Type B pancreatic cell (in vitro differentiated cells): ENCODE results near the gene ATF1. TPM values are rescaled to one million over a fixed set of nuclear protein-coding genes. Genes with fewer than 3 reads are reported as not detected.
A peak's percentile ranks its signal among the peaks of the same experiment; 100 is the strongest.

Experiments used
- DNase-seq: peaks from one replicate; pipeline ENCODE4 v3.0.0; 2021; ENCODE audit warnings: mixed read lengths; ENCODE audit not compliant: unreplicated experiment; ENCODE audit errors: extremely low spot score
- H3K27ac Mint-ChIP-seq: 2 replicates; pipeline ENCODE4 v1.8.0; 2021; ENCODE audit warnings: mild to moderate bottlenecking, mixed read lengths
- H3K27me3 Mint-ChIP-seq: 2 replicates; pipeline ENCODE4 v1.8.0; 2021; ENCODE audit warnings: mixed read lengths
- H3K36me3 Mint-ChIP-seq: 2 replicates; pipeline ENCODE4 v1.8.0; 2021; ENCODE audit warnings: mixed read lengths
- H3K4me1 Mint-ChIP-seq: one replicate; pipeline ENCODE4 v1.8.0; 2021; ENCODE audit warnings: mixed read lengths; ENCODE audit not compliant: unreplicated experiment
- H3K4me3 Mint-ChIP-seq: 2 replicates; pipeline ENCODE4 v1.8.0; 2021; ENCODE audit warnings: mild to moderate bottlenecking, mixed read lengths
- H3K9me3 Mint-ChIP-seq: 2 replicates; pipeline ENCODE4 v1.8.0; 2021; ENCODE audit warnings: mixed read lengths
- total RNA-seq: library from RNA; stranded (reverse); gene quantifications from 2 replicates; pipeline ENCODE4 v1.2.1, GENCODE V29; 2021; ENCODE audit warnings: low replicate concordance
- TF ChIP-seq, protein P1 (sequence below): fragments of 200-600 bp; sonication (generic); conservative IDR thresholded peaks from 2 replicates; pipeline ENCODE4 v1.5.0; 2021; ENCODE audit warnings: antibody characterized with exemption, mild to moderate bottlenecking

ATF1 gene
- total RNA-seq, 1 donor from 2014 or later = 32.9 TPM

DNA sequence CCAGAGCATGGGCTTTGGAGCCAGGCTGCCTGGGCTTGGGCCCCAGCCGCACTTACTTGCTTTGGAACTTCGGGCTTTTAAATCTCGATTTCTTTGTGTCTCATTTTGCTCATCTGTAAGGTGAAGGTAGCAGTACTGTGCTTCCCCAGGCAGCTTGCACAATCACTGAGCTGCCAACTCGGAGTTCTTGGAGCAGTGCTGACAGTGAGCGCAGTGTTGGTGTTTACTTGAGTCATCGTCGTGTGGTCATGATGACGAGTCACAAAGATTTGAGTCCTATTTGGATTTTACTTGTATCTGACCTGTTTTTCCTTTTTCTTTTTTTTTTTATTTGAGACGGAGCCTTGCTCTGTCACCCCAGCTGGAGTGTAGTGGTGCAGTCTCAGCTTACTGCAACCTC, 31.3 kb upstream of the ATF1 start:
- Mint-ChIP-seq H3K4me1 (peaks cover 5% of the 10 kb centered on the region), H3K4me3 (no peak overlapping the region), H3K27ac (no peak overlapping the region), H3K9me3 (no peaks in the 10 kb centered on the region), H3K36me3 (peaks cover 34% of the 10 kb centered on the region), H3K27me3 (no peaks in the 10 kb centered on the region)
- DNase-seq = no peak
- TF ChIP-seq, protein P1, sequence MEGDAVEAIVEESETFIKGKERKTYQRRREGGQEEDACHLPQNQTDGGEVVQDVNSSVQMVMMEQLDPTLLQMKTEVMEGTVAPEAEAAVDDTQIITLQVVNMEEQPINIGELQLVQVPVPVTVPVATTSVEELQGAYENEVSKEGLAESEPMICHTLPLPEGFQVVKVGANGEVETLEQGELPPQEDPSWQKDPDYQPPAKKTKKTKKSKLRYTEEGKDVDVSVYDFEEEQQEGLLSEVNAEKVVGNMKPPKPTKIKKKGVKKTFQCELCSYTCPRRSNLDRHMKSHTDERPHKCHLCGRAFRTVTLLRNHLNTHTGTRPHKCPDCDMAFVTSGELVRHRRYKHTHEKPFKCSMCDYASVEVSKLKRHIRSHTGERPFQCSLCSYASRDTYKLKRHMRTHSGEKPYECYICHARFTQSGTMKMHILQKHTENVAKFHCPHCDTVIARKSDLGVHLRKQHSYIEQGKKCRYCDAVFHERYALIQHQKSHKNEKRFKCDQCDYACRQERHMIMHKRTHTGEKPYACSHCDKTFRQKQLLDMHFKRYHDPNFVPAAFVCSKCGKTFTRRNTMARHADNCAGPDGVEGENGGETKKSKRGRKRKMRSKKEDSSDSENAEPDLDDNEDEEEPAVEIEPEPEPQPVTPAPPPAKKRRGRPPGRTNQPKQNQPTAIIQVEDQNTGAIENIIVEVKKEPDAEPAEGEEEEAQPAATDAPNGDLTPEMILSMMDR = no peak

DNA sequence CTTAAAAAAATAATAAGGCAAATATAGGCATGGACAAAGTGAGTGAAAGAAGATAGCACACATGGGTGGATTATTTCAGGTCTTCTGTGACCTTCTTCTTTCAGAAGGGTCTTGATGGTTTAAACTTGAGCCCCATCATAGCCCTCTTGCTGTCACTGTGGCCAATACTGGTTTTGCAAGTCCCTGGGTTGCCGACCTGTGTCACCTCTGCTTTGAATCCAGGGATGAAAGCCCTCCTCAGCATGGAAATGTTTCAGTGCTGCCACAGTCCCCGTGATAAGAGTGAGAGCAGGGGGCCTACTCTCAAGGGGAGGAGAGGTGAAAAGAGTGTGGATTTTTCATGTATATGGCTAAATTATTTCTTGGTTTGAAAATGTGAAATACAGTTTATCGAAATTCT, 30.2 kb upstream of the ATF1 start:
- DNase-seq = no peak
- Mint-ChIP-seq H3K4me3 (no peak overlapping the region), H3K4me1 (peaks cover 5% of the 10 kb centered on the region), H3K9me3 (no peaks in the 10 kb centered on the region), H3K36me3 (peaks cover 31% of the 10 kb centered on the region), H3K27me3 (no peaks in the 10 kb centered on the region), H3K27ac (no peak overlapping the region)
- TF ChIP-seq, protein P1 = no peak

DNA sequence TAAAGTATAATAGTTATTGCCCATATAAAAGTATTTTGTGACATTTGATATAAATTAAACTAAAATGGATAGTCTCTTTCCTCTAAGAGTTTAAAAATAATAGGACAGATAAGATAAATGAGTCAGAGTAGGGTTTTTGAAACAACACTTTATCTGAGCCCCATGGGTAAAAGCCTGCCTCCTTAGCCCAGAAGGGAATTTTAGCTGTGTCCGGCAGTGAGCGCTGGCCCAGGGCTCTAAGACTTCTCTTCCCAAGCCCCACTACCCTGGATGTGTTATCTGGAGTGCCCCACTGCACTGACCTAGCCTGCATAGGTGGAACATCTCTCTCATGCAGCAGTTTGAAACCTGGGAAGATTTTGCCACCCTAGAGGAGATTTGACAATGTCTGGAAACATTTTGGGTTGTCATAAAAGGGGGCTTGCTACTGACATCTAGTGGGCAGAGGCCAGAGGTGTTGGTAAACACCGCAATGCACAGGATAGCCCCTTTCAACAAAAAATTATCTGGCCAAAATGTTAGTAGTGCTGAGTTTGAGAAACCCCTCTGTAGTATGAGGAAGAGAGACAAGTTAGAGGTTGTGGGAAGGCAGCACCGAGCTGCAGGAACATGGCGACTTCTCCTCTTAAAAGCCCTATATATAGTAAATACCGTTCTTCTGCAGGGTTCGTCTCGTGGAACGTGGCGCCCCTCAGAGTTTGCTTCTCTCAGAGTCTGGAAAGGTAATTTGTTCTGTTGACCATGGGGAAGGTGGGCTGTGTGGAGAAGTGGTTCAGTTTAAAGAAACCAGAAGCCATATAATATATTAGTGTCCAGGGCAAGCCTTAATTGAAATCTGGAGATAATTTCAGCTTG, 29.3 kb upstream of the ATF1 start:
- no peak for DNase-seq
- H3K27me3 Mint-ChIP-seq = no peaks in the 10 kb centered on the region
- H3K4me3 Mint-ChIP-seq = no peak overlapping the region
- TF ChIP-seq, protein P1 = peak; percentile 83
- H3K27ac Mint-ChIP-seq = no peak overlapping the region
- peaks cover 5% of the 10 kb centered on the region for H3K4me1 Mint-ChIP-seq
- H3K9me3 Mint-ChIP-seq = no peaks in the 10 kb centered on the region
- H3K36me3 Mint-ChIP-seq = peaks cover 29% of the 10 kb centered on the region

DNA sequence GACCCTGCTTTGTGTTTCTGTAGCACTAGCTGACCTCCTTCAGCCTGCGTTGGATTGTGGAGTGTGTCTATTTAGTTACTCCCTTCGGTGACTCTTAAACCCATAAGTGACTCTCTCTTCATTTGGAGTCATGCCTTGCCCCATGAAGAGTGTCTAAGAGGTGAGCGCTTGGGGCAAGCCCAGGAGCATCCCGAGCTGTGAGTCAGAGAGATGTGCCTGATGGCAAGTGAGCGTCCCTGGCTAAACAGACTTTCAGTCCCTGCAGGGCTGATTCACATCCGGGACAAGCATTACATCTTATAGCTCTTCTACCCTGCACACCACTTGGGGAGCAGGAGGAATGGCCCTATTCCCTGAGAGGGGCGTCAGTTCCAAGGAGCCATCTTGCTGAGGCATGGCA, 24.3 kb upstream of the ATF1 start:
- no peak overlapping the region for H3K4me3 Mint-ChIP-seq
- no peak overlapping the region for H3K27ac Mint-ChIP-seq
- no peaks in the 10 kb centered on the region for H3K9me3 Mint-ChIP-seq
- H3K27me3 Mint-ChIP-seq = no peaks in the 10 kb centered on the region
- DNase-seq = no peak
- peaks cover 38% of the 10 kb centered on the region for H3K36me3 Mint-ChIP-seq
- peaks cover 3% of the 10 kb centered on the region for H3K4me1 Mint-ChIP-seq
- TF ChIP-seq, protein P1 = no peak

DNA sequence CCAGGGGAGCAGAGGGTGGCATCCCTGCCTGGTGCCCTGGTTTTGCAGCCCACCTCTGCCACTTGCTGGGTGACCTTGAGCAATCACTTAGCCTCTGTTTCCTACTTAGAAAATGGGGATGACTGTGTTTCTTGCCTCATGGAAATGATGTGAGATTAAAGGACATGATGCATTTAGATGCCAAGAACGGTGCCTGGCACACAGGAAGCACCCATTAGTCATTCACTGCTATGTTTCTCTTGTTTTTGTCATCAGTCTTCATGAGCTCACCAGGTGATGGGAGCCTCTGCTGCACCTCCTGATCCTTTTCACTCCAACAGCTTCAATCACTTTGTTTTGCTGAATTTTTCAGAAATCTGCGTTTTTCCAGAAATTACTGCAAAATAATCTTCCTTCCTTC, 23.6 kb upstream of the ATF1 start:
- H3K4me1 Mint-ChIP-seq = no peaks in the 10 kb centered on the region
- H3K9me3 Mint-ChIP-seq = no peaks in the 10 kb centered on the region
- H3K36me3 Mint-ChIP-seq = peaks cover 32% of the 10 kb centered on the region
- no peak for DNase-seq
- TF ChIP-seq, protein P1 = no peak
- no peaks in the 10 kb centered on the region for H3K27me3 Mint-ChIP-seq
- H3K4me3 Mint-ChIP-seq = no peak overlapping the region
- no peak overlapping the region for H3K27ac Mint-ChIP-seq
